OCI-LY1 (cell line): ENCODE data around the gene VPS36.
"Not testable (repeated sequence)": the region's sequence is repeated elsewhere in the genome, so short reads cannot be mapped to it uniquely, and the experiment has no call there.

Source experiments
- EZH2 ChIP-seq: fragments of 200-600 bp; sonication (generic), shearing (Covaris generic); IDR thresholded peaks from 2 replicates; pipeline ENCODE4 v1.8.0; 2017; ENCODE audit warnings: borderline replicate concordance, mixed run types, mild to moderate bottlenecking, antibody characterized with exemption, low read length, moderate library complexity, mixed read lengths
- TF ChIP-seq, protein P1 (sequence below): fragments of 200-600 bp; sonication (generic), shearing (Covaris generic); IDR thresholded peaks from 2 replicates; pipeline ENCODE4 v1.5.1; 2017; ENCODE audit warnings: mild to moderate bottlenecking, antibody characterized with exemption, low read length, moderate library complexity, mixed read lengths

DNA sequence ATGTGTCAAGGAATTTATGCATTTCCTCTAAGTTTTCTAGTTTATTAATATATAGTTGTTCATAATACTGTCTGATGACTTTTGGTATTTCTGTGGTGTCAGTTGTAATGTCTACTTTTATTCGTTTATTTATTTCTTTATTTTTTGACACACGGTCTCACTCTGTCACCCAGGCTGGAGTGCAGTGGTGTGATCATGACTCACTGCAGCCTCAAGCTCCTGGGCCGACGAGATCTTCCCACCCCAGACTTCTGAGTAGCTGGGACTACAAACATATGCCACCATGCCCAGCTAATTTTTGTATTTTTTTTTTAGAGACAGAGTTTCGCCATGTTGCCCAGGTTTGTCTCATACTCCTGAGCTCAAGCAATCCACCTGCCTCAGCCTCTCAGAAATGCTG lies 43.8 kb upstream of the VPS36 start:
- TF ChIP-seq, protein P1, sequence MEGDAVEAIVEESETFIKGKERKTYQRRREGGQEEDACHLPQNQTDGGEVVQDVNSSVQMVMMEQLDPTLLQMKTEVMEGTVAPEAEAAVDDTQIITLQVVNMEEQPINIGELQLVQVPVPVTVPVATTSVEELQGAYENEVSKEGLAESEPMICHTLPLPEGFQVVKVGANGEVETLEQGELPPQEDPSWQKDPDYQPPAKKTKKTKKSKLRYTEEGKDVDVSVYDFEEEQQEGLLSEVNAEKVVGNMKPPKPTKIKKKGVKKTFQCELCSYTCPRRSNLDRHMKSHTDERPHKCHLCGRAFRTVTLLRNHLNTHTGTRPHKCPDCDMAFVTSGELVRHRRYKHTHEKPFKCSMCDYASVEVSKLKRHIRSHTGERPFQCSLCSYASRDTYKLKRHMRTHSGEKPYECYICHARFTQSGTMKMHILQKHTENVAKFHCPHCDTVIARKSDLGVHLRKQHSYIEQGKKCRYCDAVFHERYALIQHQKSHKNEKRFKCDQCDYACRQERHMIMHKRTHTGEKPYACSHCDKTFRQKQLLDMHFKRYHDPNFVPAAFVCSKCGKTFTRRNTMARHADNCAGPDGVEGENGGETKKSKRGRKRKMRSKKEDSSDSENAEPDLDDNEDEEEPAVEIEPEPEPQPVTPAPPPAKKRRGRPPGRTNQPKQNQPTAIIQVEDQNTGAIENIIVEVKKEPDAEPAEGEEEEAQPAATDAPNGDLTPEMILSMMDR: not testable (repeated sequence)
- TF ChIP-seq EZH2: not testable (repeated sequence)
